Pancreas (tissue), 10 donors: ENCODE results near the gene CPLX1. TPM values are rescaled to one million over a fixed set of nuclear protein-coding genes. Genes with fewer than 3 reads are reported as not detected.

Experiments used
- ATAC-seq, 4 donors: fragments of 200-7000 bp; cut with Tn5 transposase; one replicate each; pipeline versions ENCODE4 v1.8.0 to v1.9.1; 2020; ENCODE audit warnings: mild to moderate bottlenecking in 4 of 4, moderate library complexity in 4 of 4
- DNase-seq, 6 donors: peaks; one replicate each; pipeline ENCODE4 v3.0.0-alpha.2; 2020
- FAIRE-seq: peaks from 2 replicates; lab custom pipeline; 2012; peaks lifted over from hg19 to GRCh38; lab: Jason Lieb, UNC
- H3K27ac ChIP-seq, 4 donors: fragments of 200-600 bp; sonication (generic); 1 replicate in 3 of 4; 2 replicates in 1 of 4; pipeline versions ENCODE4 v1.5.0 to v1.8.0; 2020
- H3K27me3 ChIP-seq, 4 donors: fragments of 200-600 bp; one replicate each; pipeline ENCODE4 v1.8.0; 2021
- H3K36me3 ChIP-seq, 3 donors: fragments of 200-600 bp; sonication (generic) in 1 of 3; one replicate each; pipeline versions ENCODE4 v1.5.0 to v1.8.0; 2020 to 2021
- H3K4me1 ChIP-seq, 3 donors: fragments of 200-600 bp; one replicate each; pipeline ENCODE4 v1.8.0; 2021
- H3K4me3 ChIP-seq, 4 donors: fragments of 200-600 bp; sonication (generic) in 2 of 4; one replicate each; pipeline versions ENCODE4 v1.5.0 to v1.8.0; 2020 to 2021
- H3K9me3 ChIP-seq, 4 donors: fragments of 200-600 bp; one replicate each; pipeline ENCODE4 v1.8.0; 2021
- WGBS, 2 donors: extraction: QIAGEN DNeasy Blood & Tissue Kit; methylation state at CpG; one replicate each; pipeline ENCODE4 v1.1.7; 2013; 5-methylcytosine and 5-hydroxymethylcytosine counted together
- intact Hi-C, 3 donors: fragments of 100-400 bp; cut with DNase I; formaldehyde crosslinking; loops; one replicate each; pipeline versions ENCODE4 v1.11.1 to v1.14.2; 2022
- polyA plus RNA-seq, 2 donors: library from polyadenylated mRNA; stranded (reverse); fragments of 200-250 nt; gene quantifications; one replicate each; pipeline ENCODE4 v1.2.3, GENCODE V29; 2013
- total RNA-seq, 6 donors: library from RNA; stranded (reverse); fragmentation: NEBNext Ultra II Directional in 4 of 6; extraction: Animal tissue kit (Norgen Biotek cat#: 25700) in 4 of 6; gene quantifications; one replicate each; pipeline versions ENCODE4 v1.2.1 to v1.2.4, GENCODE V29; 2021 to 2023
- TF ChIP-seq, protein P1 (sequence below), 4 donors: fragments of 200-600 bp; sonication (generic) in 3 of 4; IDR thresholded peaks; one replicate each; pipeline versions ENCODE4 v1.5.0 to v1.8.0; 2021; ENCODE audit warnings: antibody characterized with exemption in 4 of 4
- donor health status: healthy with polysubstance abuse.
- donor health status: DM: no; HTN: no; CAD: no; lungs with moderate emphysema.
- donor health status: DM: no; HTN: no; CAD: no.
- donor health status: control.
- donor health status: control.
- donor health status: Bipolar disorder and iron deficiency.
- donor health status: DM: yes; HTN: yes; CAD: no.
- donor health status: DM: no; HTN: no; CAD: no.
- donor health status: DM: no; HTN: no; CAD: no.
- donor health status: DM: yes; HTN: yes; CAD: no.

CPLX1 gene
- total and polyA plus RNA-seq, 8 donors: 0.51 to 7.7 (median 1.4) TPM

DNA sequence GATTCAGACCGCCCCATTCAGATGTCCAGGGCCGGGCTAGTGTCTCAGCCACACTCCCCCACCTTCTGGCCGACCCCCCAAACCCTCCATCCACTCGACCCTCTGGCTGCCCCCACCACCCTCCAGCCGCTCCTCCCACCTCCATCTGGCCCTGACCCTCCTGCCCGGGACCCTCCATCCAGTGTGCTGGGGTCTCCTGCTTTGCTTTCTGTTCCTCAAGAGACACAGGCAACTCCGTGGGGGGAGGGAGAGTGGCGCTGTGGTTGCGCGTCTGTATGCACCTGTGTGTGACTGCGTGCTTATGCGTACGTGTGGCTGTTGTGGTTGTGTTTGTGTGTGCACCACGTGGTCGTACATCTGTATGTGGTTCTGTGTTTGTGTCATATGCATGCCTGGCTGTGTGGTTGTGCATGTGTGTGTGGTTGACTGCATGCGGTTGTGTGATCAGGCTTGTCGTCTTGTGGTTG lies 33.3 kb downstream of the CPLX1 start:
- no peaks in the 10 kb centered on the region for H3K9me3 ChIP-seq
- peaks cover 0 to 9% (median 7%) of the 10 kb centered on the region in 3 donors for H3K4me1 ChIP-seq
- peak overlapping the region in 1 of 4 donors; percentile 17 for H3K4me3 ChIP-seq
- FAIRE-seq (no peak), DNase-seq (peak in 2 of 6 donors; percentile 47 to 54), ATAC-seq (no peak)
- WGBS, 2 donors: 36 to 38% methylated on average over 17 of the region's 17 CpGs
- peaks cover 5 to 25% (median 11%) of the 10 kb centered on the region in 4 donors for H3K27me3 ChIP-seq
- no peak overlapping the region for H3K27ac ChIP-seq
- H3K36me3 ChIP-seq: no peaks in the 10 kb centered on the region
- intact Hi-C loops: no loop called here
- TF ChIP-seq, protein P1, sequence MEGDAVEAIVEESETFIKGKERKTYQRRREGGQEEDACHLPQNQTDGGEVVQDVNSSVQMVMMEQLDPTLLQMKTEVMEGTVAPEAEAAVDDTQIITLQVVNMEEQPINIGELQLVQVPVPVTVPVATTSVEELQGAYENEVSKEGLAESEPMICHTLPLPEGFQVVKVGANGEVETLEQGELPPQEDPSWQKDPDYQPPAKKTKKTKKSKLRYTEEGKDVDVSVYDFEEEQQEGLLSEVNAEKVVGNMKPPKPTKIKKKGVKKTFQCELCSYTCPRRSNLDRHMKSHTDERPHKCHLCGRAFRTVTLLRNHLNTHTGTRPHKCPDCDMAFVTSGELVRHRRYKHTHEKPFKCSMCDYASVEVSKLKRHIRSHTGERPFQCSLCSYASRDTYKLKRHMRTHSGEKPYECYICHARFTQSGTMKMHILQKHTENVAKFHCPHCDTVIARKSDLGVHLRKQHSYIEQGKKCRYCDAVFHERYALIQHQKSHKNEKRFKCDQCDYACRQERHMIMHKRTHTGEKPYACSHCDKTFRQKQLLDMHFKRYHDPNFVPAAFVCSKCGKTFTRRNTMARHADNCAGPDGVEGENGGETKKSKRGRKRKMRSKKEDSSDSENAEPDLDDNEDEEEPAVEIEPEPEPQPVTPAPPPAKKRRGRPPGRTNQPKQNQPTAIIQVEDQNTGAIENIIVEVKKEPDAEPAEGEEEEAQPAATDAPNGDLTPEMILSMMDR (IDR thresholded peaks at IDR 0.05): no peak

DNA sequence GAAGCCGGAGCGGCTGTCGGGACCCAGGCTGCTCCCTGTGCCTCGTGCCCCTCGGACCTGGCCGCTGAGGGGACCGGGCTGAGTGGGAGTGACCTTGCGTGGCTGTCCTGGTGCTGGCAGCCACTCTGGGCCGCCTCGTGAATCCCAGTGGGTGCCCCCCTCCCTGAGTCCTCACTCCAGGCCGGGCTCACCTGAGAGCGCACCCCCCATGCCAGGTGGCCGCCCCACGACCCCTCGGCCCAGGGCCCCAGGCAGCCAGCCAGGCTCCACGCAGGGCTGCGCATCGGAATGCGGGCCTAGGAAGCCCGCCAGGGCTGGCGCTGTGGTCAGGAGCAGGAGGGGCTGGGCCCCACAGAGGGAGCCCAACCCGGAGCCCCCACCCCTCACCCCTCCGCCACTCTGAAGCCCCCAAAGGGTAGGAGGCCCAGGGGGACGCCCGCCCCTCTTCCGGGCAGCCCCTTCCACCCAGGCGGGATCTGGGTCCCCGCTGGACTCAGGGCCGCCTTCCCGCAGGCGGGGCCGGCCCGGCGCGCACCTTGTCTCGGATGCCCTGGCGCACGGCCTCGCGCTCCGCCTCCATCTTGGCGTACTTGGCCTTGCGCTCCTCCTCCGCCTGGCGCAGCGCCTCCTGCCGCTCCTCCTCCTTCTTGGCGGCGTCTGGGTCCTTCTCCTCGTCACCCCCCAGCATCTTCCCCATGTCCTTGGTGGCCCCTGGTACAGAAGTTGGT lies 33.9 kb downstream of the CPLX1 start:
- no peak for FAIRE-seq
- DNase-seq: peak in 3 of 6 donors; percentile 39 to 74 (median 68)
- Histone ChIP-seq H3K36me3 (no peaks in the 10 kb centered on the region), H3K9me3 (no peaks in the 10 kb centered on the region), H3K27ac (no peak overlapping the region), H3K4me1 (peaks cover 0 to 9% (median 7%) of the 10 kb centered on the region in 3 donors), H3K4me3 (peak overlapping the region in 1 of 4 donors; percentile 17), H3K27me3 (peaks cover 5 to 25% (median 11%) of the 10 kb centered on the region in 4 donors)
- WGBS, 2 donors: 12 to 14% methylated on average over 34 to 50 of the region's 50 CpGs
- ATAC-seq: peak in 3 of 4 donors; percentile 21 to 64 (median 28)
- intact Hi-C loops: no loop called here
- TF ChIP-seq, protein P1 (IDR thresholded peaks at IDR 0.05): no peak

DNA sequence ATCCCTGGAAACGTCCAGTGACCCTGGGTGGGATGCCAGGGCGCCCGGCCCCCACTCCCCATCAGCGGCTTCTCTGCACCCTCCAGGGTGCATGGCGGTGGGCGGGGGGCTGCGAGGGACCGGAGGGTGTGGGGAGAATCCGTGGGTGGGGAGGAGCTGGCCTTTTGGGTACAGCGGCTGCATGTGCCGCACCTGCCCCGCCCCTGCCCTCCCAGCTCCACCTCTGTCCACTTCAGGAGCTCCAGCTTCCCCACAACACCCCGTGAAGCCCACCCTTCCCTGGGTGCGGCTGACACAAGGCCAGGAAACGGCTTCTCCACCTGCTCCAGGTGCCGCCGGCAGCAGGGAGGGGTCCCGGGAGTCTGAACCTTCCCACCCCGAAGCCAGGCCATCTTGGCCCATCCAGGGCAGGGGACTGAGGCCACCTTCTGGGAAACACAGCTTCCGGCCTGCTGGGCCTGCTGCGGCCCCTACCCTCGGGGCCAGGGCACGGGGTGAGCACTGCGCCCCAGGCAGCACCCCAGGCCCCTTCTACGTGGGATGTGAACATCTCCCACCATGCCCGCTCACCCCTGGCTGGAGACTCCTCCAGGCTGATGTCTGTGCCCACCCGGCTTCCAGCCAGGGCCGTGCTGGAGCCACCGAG lies 34.6 kb downstream of the CPLX1 start:
- H3K9me3 ChIP-seq: no peaks in the 10 kb centered on the region
- TF ChIP-seq, protein P1 (IDR thresholded peaks at IDR 0.05): no peak
- WGBS, 2 donors: 50 to 53% methylated on average over 16 to 29 of the region's 29 CpGs
- H3K27ac ChIP-seq: no peak overlapping the region
- ATAC-seq (no peak), FAIRE-seq (no peak), DNase-seq (peak in 2 of 6 donors; percentile 16 to 51)
- no peaks in the 10 kb centered on the region for H3K36me3 ChIP-seq
- H3K4me3 ChIP-seq: no peak overlapping the region
- intact Hi-C loops: no loop called here
- peaks cover 0 to 7% (median 7%) of the 10 kb centered on the region in 3 donors for H3K4me1 ChIP-seq
- H3K27me3 ChIP-seq: peaks cover 5 to 25% (median 12%) of the 10 kb centered on the region in 4 donors

DNA sequence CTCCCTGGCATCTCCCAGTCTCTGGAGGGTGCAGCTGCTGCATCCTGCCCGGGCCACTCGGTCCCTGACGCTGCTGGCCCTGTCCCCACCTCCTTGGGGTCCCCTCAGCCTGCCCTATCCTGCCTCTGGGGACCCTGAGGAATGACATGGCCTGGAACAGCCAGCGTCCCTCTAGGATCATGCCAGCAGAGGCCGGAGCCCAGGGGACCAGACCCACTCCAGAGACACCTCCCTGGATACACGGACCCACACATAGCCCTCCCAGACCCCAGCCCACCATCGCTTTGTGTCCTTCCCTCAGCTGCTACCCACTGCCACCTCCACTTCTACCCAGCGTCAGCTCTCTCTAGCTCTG lies 35.5 kb downstream of the CPLX1 start:
- no peaks in the 10 kb centered on the region for H3K36me3 ChIP-seq
- no peak for FAIRE-seq
- intact Hi-C loops: no loop called here
- peaks cover 0 to 7% (median 6%) of the 10 kb centered on the region in 3 donors for H3K4me1 ChIP-seq
- WGBS, 2 donors: 57 to 81% methylated on average over 8 of the region's 8 CpGs
- no peaks in the 10 kb centered on the region for H3K9me3 ChIP-seq
- no peak for ATAC-seq
- TF ChIP-seq, protein P1 (IDR thresholded peaks at IDR 0.05): no peak
- no peak overlapping the region for H3K27ac ChIP-seq
- peaks cover 5 to 20% (median 10%) of the 10 kb centered on the region in 4 donors for H3K27me3 ChIP-seq
- no peak overlapping the region for H3K4me3 ChIP-seq
- DNase-seq: peak in 1 of 6 donors; percentile 52
